Fibroblast of lung (primary cell): ENCODE data around the gene B2M.

Experiments used
- EZH2 ChIP-seq: IDR thresholded peaks from 2 replicates; pipeline ENCODE4 v1.5.1; 2012; ENCODE audit warnings: low read length, control low read depth, mild to moderate bottlenecking; ENCODE audit errors: missing control alignments
- TF ChIP-seq, protein P1 (sequence below), 2 donors: IDR thresholded peaks in 1 of 2; conservative IDR thresholded peaks in 1 of 2; 1 replicate in 1 of 2; 2 replicates in 1 of 2; pipeline ENCODE4 v1.5.1; 2011 to 2012; ENCODE audit warnings: low read length in 2 of 2, control low read depth in 1 of 2, inconsistent platforms in 1 of 2, low read depth in 1 of 2, mild to moderate bottlenecking in 1 of 2

GRCh38 chr15:44673639-44674038 lies 37.7 kb upstream of the B2M start:
- TF ChIP-seq, protein P1, sequence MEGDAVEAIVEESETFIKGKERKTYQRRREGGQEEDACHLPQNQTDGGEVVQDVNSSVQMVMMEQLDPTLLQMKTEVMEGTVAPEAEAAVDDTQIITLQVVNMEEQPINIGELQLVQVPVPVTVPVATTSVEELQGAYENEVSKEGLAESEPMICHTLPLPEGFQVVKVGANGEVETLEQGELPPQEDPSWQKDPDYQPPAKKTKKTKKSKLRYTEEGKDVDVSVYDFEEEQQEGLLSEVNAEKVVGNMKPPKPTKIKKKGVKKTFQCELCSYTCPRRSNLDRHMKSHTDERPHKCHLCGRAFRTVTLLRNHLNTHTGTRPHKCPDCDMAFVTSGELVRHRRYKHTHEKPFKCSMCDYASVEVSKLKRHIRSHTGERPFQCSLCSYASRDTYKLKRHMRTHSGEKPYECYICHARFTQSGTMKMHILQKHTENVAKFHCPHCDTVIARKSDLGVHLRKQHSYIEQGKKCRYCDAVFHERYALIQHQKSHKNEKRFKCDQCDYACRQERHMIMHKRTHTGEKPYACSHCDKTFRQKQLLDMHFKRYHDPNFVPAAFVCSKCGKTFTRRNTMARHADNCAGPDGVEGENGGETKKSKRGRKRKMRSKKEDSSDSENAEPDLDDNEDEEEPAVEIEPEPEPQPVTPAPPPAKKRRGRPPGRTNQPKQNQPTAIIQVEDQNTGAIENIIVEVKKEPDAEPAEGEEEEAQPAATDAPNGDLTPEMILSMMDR (conservative IDR thresholded peaks at IDR 0.05 in 1 of 2, IDR thresholded peaks at IDR 0.05 in 1 of 2; ENCODE audit: low read depth in 1 of 2, low read length in 2 of 2) = no peak
- no peak for TF ChIP-seq EZH2
